Central memory CD4-positive, alpha-beta T cell (primary cell): ENCODE results near the gene TMEM62.

Experiments used
- DNase-seq: peaks from one replicate; pipeline ENCODE4 v3.0.0; 2022
- total RNA-seq, 3 experiments: gene quantifications; one replicate each; lab custom pipeline; 2026; lab: John Stamatoyannopoulos, UW

Gene TMEM62
- 6.6 to 16.8 (median 12.1) reads per million in 3 experiments for total RNA-seq

DNA sequence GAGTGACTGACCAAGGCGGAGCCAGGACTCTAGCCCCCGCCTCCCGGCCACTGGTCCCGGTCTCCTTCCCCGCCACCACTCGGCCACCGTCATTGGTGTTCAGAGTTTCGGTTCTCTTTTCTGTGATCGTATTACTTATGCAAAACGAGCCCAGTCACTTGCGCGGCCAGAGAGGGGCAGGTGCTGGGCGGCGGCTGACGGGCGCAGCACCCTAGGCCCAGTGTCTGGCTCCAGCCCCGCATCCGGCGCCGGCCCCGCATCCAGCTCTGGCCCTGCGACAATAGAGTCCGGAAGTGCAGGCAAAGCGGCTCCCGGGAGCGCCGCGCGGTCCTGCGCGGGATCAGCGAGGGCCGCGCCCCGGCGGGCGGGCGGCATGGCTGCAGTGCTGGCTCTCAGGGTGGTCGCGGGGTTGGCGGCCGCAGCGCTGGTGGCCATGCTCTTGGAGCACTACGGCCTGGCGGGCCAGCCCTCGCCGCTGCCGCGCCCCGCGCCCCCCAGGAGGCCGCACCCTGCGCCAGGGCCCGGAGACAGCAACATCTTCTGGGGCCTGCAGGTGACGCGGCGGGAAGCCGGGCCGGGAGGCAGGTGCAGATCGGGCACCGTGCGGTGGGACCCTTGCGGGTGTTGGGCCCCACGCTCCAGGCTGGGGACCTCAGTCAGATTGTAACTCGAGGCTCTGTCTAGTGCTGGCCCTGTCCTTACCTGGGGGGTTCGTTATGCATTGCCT is at the start of gene TMEM62:
Gene TMEM62, plus strand, starts transcription at position 157 of the 727 bp plus-strand sequence. Its CDS starts 217 bp downstream, at position 374.
- peak; percentile 48 for DNase-seq

DNA sequence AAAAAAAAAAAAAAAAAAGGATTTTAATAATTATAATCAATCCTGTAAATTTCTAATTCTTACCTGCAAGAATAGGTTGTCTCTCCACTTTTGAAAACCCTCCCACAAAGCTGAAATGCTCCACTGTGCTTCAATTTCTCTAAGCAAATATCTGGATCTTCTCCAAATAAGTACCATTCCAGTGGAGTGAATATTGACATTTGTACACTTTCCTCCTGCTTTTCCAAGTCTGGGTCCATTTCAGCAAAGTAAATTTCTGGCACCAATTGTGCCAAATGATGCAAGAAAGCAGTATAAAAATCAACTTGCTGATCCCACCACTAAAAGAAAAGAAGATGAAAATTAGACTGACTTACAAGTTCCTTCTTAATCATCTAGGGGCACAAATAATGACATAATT is 47.5 kb upstream of the TMEM62 start:
- DNase-seq: no peak

DNA sequence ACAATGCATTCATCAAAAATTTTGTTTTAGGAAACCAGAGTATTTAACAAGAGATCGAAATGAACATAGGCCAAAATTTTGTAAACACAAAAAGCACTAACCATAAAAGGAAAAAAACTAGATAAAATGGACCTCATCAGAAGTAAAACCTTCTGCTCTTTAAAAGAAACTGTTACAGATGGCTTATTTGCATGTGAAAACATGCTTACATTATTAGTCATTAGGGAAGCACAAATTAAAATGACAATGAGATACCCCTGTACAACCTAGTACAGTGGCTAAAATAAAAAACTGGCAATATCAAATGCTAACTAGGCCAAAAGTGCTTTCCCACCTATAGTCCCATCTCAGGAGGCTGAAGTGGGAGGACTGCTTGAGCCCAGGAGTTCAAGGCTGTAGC is 46.8 kb upstream of the TMEM62 start:
- no peak for DNase-seq

DNA sequence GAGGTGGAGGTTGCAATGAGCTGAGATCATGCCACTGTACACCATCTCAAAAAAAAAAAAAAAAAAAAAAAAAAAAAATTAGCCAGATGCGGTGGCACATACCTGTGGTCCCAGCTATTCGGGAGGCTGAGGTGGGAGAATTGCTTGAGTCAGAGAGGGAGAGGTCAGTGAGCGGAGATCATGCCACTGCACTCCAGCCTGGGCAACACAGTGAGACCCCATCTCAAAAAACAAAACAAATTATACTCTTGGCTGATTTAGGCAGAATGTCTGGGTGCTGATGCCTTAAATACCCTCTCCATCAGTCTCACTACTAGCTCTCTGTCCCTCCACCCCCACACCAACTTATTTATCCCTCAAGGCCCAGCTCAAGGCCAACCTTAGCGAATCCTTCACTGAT is 41.5 kb upstream of the TMEM62 start:
- DNase-seq: no peak

DNA sequence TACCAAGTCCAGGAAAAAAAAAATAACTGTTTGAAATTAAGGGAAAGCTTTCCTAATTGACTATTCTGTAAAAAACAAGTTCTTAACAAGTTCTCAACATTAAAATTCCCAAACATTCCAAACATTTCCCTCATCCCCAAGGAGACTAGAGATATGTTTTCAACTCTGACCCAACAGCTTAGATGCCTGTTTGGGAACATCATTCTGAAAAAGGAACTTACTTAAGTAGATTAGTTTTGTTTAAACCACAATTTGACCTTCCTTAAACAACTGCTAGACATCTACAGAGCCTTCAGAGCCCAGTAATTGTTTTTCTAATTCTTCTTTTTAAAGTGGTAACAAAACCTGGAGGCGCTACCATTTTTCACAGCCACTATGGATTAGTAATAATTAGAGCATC is 40.4 kb upstream of the TMEM62 start:
- DNase-seq: no peak

DNA sequence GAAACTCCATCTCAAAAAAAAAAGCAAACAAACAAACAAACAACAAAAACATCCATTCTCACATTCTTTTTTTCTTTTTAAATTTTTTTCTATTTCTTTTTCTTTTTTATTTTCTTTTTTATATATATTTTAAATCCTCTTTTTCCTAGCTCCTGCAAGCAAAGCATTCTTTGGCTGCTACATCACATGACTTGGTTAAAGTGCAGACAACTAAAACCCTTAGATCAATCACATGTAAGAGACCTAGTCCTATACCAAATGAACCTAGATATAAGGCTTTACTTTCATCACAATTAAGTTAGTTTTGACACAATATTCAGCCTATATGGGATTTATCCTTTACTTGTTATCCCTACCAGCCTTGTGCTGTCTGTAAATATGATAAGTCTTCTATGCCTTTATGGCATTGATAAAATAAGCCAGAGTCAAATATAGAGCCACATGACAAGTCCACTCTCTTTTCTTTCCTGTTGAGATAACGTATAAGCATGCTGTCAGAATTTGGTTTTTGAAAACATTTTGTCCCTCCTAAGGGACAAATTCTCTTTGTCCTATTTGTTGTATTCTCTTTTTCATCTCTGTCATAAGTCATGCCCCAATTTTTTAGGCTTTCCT is 38.9 kb upstream of the TMEM62 start:
- no peak for DNase-seq

DNA sequence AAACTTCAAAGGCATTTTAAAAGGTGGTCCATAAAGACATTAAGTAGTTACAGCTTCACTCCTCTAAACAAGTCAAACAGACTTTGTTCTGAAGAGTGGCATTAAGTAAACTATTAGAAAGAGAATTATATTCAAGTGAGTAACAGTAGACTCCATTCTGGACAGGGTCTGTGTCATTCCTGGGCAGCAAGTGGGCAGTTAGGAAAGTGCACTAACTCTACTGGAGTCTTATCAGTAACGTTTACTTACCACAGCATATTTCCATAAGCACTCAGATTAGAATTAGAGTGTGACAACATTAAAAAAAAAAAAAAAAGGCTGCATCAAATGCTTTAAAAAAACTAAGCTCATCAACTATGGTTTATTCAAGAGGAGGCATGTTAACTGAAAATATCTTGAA is 38.1 kb upstream of the TMEM62 start:
- DNase-seq: no peak

DNA sequence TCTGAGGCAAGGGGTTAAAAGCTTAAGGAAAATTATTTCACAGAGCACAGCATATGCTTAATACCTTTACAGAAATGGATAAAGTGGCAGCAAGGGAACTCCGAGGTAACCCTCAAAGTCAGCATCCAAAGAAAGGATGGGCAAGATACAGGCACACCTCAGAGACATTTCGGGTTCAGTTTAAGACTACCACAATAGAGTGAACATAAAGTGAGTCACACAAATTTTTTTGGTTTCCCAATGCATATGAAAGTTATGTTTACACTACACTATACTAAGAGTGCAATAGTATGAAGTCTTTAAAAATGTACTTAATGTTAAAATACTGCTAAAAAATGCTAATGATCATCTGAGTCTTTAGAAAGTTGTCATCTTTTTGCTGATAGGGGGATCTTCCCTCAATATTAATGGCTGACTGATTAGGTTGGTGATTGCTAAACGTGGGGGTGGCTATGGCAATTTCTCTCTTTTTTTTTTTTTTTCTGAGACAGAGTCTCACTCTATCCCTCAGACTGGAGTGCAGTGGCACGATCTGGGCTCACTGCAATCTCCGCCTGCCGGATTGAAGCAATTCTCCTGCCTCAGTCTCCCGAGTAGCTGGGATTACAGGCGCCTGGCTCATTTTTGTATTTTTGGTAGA is 37.6 kb upstream of the TMEM62 start:
- no peak for DNase-seq

DNA sequence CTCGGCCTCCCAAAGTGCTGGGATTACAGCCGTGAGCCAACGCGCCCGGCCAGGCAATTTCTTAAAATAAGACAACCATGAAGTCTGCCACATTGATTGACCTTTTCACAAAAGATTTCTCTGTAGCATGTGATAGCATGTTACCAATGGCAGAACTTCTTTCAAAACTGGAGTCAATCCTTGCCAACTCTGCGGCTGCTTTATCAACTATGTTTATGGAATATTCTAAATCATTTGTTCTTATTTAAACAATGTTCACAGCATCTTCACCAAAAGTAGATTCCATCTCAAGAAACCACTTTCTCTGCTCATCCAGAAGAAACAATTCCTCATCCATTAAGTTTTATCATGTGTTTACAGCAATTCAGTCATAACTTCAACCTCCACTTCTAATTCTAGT is 37.0 kb upstream of the TMEM62 start:
- DNase-seq: no peak

DNA sequence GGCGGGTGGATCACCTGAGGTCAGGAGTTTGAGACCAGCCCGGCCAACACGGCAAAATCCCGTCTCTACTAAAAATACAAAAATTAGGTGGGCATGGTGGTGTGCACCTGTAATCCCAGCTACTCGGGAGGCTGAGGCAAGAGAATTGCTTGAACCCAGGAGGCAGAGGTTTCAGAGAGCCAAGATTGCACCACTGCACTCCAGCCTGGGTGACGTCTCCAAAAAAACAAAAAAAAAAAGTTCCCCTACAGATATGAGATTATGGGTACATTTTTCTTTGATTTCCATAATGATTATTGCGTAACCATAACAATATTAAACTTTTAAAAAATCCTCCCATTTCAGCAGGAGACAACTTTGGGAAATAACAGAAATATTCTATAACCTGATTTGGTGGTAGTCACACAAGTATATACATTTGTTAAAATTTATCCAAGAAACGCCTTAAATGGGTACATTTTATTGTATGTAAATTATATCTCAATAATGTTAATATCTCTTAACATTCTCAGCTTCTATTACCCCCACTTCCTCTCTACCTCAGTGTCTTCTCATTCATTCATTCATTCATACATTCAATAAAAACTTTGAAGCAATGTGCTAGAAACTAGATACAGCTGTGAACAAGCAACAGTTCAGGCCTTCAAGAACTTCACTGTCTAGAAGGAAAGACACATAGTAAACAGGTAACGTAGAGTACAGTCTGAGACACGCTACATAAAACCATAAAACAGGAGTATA is 34.1 kb upstream of the TMEM62 start:
- DNase-seq: no peak

DNA sequence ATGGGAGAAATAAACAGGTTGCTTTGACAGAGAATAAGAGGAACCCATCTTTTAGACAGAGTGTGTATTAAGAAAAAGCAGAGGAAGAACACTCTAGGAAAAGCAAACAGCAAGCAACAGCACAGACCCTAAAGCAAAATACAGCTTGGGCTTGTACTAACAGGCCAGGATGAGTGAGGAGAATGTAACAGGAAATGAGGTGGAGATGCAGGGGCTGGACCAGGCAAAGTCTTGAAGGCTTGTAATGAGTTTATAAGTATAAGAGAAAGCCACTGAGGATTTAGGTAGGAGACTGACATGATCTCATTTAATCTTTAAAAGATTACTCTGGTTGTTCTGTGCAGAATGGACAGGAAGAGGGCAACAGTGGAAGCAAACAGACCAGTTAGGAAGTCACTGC is 32.4 kb upstream of the TMEM62 start:
- DNase-seq: no peak

DNA sequence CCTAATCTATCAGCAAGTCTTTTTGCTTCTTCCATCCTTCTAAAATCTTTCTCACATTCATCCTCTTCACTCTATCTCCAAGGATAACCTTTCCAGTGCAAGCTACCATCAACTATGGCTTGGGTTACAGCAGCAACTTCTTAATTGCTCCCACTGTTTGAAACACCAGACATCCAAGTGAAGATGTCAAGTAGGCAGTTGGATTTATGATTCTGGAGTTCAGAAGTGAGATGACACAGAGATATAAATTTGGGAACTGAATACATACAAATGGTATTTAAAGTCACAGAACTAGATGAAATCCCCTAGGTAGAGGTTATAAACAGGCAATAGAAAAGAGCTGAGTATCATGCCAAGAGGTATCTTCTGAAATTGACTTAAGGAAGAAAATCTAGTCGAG is 31.2 kb upstream of the TMEM62 start:
- no peak for DNase-seq

DNA sequence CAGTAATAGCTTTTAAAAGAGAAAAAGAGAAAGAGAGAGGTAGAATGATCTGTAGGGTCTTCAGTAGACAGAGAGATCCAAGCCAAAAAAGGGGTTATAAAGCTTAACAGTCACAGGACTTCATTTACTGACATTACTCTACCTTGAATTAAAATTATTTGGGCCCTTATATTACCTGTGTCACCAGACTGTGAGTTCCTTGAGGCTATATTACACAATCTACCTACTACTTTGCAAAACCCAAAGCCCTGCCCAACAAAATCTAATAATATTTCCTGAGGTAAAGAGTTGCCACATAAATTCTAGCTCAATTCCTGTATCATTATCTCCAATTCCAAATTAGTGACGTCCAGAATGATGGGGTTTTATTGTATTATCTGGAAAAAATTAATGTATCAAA is 29.5 kb upstream of the TMEM62 start:
- no peak for DNase-seq

DNA sequence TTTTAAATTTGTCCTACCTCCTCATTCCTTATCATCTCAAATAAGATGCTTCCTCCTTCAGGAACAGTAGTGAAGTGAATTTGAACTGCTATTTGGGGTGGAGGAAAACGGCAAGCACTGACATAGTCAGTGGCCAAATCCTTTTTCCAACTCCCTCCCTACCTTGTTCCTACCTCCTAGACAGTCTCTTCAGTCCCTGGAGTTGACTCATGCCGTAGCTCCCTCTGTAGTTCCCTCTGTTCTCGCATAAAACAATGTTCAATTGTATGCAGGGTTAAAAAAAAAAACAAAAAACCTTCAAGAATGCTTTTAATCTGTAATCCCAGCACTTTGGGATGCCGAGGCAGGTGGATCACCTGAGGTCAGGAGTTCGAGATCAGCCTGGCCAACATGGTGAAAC is 29.0 kb upstream of the TMEM62 start:
- DNase-seq: no peak

DNA sequence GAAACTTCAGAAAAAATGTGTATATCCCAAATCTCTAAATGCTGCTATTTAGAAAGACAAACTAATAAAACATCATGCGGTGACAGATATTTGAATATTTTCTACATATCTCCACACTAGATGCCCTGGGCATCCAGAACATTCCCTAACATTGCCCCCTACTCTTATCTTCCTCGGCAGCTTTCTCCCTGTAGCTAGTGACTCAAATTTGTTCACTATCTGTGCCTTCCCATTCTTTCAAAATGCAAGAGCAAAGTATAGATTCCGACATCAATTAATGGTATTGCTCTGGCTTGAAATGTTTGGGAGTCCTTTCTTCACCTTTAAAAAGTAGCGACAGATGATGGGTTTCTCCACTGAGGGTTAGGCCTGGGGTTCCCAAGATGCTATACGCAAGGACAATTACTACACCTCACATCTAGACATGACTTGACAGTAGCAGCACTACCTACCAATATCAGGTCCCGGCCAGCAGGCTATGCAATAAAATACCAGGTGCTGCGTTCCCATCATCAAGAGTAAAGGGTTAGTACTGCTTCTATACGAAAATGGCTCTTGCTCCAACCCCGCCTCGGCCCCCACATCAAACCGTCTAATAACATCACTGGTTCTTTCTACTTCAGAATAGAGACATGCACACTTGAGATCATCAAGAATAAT is 28.2 kb upstream of the TMEM62 start:
- DNase-seq: no peak

DNA sequence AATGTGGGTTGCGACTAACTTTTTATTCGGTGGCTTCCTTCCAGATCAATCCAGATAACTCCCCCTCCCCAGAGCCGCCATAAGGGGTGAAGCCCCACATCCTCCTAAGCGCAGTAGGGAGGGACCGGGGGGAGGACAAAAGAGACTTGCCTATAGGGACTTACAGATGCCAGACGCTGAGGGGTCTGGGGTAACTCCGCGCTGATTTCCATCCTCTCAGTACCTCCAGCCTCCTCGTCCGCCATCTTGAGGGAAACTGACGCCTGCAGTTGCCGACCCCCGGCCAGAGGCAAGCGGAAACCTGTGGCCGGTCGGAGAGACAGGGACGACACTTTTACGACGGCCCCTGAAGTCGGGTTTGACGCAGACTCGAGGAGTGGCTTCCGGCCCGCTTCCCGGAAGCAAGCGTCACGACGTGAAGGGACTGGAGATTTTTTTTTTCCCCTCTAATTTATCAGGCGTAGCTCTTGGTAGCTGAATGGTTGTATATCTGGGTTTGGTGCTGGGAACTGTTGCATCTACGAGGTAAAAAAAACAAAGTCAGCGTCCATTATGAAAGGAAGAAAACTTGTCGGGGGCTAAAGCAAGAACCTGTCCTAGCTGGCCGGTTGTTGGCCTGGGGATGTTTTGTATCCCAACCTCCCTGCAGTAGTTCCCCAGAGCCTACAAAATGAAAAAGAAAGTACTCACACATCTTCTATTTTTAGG is 27.5 kb upstream of the TMEM62 start, which contains the start of gene UBR1:
Gene UBR1, minus strand, starts transcription at position 261 of the 708 bp plus-strand sequence. Its CDS starts 16 bp downstream, at position 245.
- peak; percentile 89 for DNase-seq

DNA sequence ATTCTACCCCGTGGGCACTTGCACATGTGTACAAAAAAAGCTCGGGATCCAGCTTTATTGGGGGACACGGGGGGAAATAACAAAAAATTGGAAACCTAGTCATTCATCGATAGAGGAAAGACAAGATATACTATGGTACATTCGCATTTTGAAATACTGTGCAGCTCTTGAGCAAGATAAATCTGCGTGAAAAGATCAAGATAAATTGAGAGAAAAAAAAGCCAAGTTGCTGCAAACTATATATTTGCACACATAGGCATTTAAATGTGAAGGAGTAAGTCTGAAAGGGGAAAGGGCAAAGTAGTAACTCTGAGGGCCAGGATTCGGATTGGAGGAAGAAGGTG is 26.9 kb upstream of the TMEM62 start:
- DNase-seq: no peak

DNA sequence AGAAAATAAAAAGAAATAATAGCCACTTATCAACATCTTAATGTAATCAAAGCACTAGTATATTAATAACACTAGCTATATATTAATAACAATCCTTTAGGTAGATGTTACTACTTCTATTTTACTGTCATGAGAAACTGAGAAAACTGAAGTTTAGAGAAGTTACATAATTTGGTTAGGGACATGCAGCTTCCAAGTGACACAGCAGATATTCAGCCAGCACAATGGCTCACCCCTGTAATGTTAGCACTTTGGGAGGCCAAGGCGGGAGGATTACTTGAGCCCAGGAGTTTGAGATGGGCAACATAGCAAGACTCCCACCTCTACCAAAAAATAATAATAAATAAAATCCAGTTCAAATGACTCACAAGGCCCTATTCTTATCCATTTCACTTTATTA is 25.6 kb upstream of the TMEM62 start:
- DNase-seq: no peak

DNA sequence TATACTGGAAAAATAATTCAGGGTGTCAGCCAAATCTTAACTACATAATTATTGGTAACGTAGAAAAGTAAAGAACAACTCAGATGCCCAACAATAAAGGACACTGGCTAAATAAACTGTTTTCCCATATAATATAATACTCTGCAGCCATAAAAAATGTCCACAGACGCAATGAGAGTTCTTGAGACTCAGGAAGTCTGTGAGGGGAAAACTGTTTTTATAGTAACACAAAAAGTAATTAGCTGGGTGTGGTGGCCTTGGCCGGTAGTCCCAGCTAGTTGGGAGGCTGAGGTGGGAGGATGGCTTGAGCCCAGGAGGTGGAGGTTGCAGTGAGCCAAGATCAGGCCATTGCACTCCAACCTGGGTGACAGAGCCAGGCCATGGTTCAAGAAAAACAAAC is 22.0 kb upstream of the TMEM62 start:
- DNase-seq: no peak

DNA sequence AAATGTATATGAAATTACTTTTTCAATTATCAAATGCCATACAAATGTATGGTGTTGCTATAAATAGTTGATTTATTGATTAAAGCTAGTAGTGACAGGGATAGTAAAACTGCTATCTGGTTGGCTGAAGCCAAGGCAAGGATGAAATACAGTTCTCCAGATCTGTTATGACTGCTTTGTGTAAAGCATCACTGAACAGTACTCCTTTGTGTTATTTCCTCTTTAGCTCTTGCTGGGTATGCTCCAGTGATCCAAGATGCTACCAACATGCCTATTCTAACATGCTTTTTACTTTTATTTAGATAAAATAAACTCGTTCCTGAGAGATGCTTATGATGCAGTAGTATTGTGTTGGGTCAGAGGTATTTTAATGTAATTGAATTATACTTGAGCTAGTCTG is 15.1 kb upstream of the TMEM62 start:
- no peak for DNase-seq

DNA sequence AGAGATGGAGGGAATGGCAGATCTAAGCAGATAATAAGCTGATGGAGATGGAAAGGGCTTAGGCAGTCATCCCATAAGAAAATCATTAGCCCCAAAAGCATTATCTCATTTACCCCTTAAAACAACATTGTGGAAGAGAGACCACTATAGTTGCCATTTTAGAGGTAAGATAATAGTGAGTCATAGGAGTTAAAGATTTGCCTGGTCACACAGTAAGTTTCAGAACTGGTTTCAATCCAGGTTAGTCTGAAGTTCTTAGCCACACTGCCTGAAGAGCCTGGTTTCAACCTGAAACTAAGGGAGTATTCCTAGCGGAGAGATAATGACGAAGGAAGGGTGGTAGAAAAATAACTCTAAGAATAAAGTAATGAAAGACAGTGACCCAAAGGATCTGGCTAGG is 14.6 kb upstream of the TMEM62 start:
- no peak for DNase-seq

DNA sequence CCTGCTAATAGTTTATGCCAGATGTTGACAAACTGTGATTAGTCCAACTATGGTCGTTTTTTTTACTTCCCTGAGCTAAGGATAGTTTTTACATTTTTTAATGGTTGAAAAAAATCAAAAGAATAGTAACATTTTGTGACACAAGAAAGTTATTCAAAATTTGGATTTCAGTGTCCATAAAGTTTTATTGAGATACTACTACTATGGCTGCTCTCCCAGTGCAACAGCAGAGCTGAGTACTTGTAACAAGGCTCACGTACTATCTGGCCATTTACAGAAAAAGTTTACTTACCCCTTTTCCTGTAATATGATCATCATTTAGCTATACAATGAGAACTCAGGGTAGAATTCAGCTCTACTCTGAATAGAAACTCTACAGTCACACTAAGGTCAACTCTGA is 11.5 kb upstream of the TMEM62 start:
- DNase-seq: no peak
